SK-N-SH treated with all-trans-retinoic acid at 6 μM for 48 hours (cell line): ENCODE results near the gene CRMP1.

Experiments used
- ARNTL ChIP-seq: fragments of 450-650 bp; formaldehyde crosslinking; IDR thresholded peaks from 2 replicates; pipeline ENCODE4 v1.5.0; 2020; ENCODE audit warnings: low read depth, mild to moderate bottlenecking, moderate library complexity, borderline replicate concordance
- BACH2 ChIP-seq: fragments of 250-450 bp; sonication (Bioruptor Pico); IDR thresholded peaks from 2 replicates; pipeline ENCODE4 v1.9.0; 2021; ENCODE audit warnings: mild to moderate bottlenecking, borderline replicate concordance
- CSDC2 ChIP-seq: fragments of 250-450 bp; sonication (Bioruptor Pico); IDR thresholded peaks from 2 replicates; pipeline ENCODE4 v1.5.0; 2020; ENCODE audit warnings: mild to moderate bottlenecking, moderate library complexity
- RARB ChIP-seq: fragments of 250-450 bp; sonication (Bioruptor Pico); IDR thresholded peaks from 2 replicates; pipeline ENCODE4 v1.8.0; 2021; ENCODE audit warnings: mild to moderate bottlenecking, moderate library complexity
- SNAI2 ChIP-seq: fragments of 250-450 bp; sonication (Bioruptor Pico); IDR thresholded peaks from 2 replicates; pipeline ENCODE4 v1.5.0; 2020; ENCODE audit warnings: mild to moderate bottlenecking, moderate library complexity
- TOX ChIP-seq: fragments of 250-450 bp; sonication (Bioruptor Pico); IDR thresholded peaks from 2 replicates; pipeline ENCODE4 v1.8.0; 2021; ENCODE audit warnings: mild to moderate bottlenecking, moderate library complexity, borderline replicate concordance
- ZC3H10 ChIP-seq: fragments of 250-450 bp; sonication (Bioruptor Pico); IDR thresholded peaks from 2 replicates; pipeline ENCODE4 v1.5.1; 2021; ENCODE audit warnings: mild to moderate bottlenecking, moderate library complexity
- ZFP3 ChIP-seq: fragments of 250-450 bp; sonication (Bioruptor Pico); IDR thresholded peaks from 2 replicates; pipeline ENCODE4 v1.5.0; 2020; ENCODE audit warnings: mild to moderate bottlenecking, moderate library complexity
- TF ChIP-seq, protein P1 (sequence below): fragments of 250-450 bp; sonication (Bioruptor Pico); IDR thresholded peaks from 2 replicates; pipeline ENCODE4 v1.8.0; 2020; ENCODE audit warnings: mild to moderate bottlenecking, moderate library complexity, borderline replicate concordance
- TF ChIP-seq, protein P2 (sequence below): fragments of 250-450 bp; sonication (Bioruptor Pico); IDR thresholded peaks from 2 replicates; pipeline ENCODE4 v1.5.1; 2021; ENCODE audit warnings: mild to moderate bottlenecking, moderate library complexity

DNA sequence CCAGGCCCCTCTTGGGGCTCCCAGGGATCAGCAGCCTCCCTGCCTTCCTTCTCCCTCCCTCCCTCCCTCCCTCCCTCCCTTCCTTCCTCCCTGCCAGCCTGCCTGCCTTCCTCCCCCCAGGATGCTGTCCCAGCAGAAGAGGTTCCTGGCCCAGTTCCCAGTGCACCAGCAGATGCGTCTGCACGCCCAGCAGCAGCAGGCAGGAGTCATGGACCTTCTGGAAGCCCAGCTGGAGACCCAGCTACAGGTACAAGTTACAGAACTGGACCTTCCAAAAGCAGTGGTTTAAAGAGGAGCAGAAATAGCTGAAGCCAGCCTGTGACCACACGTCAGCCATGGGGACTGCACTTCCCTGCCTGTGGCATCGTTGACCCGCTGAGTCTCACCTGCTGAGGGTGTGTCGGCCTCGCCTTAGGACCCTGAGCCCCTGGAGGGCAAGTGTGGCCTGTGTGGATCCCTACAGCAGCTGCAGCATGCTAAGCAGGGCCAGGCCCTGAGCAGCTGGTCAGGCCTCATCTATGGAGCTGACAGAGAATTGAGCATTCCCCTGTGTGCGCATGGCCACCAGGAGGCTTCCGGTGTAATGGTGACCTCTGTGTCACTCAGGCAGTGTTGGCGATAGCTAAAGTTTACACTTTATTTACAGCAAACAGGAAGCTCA is 84.7 kb downstream of the CRMP1 start:
- TF ChIP-seq SNAI2 (CRISPR knock-in tag) (no peak), ARNTL (CRISPR knock-in tag) (no peak), RARB (CRISPR knock-in tag) (no peak), ZC3H10 (CRISPR knock-in tag) (no peak), TOX (CRISPR knock-in tag) (no peak), ZFP3 (CRISPR knock-in tag) (no peak), BACH2 (CRISPR knock-in tag) (no peak), CSDC2 (CRISPR knock-in tag) (no peak)
- TF ChIP-seq, protein P1, sequence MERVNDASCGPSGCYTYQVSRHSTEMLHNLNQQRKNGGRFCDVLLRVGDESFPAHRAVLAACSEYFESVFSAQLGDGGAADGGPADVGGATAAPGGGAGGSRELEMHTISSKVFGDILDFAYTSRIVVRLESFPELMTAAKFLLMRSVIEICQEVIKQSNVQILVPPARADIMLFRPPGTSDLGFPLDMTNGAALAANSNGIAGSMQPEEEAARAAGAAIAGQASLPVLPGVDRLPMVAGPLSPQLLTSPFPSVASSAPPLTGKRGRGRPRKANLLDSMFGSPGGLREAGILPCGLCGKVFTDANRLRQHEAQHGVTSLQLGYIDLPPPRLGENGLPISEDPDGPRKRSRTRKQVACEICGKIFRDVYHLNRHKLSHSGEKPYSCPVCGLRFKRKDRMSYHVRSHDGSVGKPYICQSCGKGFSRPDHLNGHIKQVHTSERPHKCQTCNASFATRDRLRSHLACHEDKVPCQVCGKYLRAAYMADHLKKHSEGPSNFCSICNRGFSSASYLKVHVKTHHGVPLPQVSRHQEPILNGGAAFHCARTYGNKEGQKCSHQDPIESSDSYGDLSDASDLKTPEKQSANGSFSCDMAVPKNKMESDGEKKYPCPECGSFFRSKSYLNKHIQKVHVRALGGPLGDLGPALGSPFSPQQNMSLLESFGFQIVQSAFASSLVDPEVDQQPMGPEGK, result no peak
- TF ChIP-seq, protein P2, sequence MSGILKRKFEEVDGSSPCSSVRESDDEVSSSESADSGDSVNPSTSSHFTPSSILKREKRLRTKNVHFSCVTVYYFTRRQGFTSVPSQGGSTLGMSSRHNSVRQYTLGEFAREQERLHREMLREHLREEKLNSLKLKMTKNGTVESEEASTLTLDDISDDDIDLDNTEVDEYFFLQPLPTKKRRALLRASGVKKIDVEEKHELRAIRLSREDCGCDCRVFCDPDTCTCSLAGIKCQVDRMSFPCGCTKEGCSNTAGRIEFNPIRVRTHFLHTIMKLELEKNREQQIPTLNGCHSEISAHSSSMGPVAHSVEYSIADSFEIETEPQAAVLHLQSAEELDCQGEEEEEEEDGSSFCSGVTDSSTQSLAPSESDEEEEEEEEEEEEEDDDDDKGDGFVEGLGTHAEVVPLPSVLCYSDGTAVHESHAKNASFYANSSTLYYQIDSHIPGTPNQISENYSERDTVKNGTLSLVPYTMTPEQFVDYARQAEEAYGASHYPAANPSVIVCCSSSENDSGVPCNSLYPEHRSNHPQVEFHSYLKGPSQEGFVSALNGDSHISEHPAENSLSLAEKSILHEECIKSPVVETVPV, result no peak
